Measurements from ENCODE around the gene HIRIP3.
A peak's percentile ranks its signal among the peaks of the same experiment; 100 is the strongest.

The HIRIP3 gene

DNA sequence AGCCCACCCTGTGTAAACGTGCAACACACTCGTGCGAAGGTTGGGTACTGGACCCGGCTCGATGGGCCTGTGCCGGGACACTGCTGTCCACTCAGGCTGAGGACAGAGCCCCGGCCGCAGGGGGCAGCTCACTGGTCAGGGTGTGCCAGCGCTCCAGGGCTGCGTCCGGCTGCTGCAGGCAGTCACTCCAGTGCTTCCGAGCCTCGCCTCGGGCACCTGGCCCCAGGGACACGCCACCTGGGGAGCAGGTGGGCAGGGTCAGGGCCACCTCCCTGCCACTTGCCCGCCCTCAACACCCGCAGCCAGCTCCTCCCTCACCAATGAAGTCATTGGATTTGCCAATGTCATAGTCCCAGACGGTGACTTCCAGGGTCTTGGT is 10.7 kb upstream of the HIRIP3 start:
- H3K79me2 ChIP-seq (ENCODE audit: low read length), result no peaks in the 10 kb centered on the region
- H3K36me3 ChIP-seq (replicated peaks; ENCODE audit: insufficient read depth, low read length), result no peaks in the 10 kb centered on the region
- H3K9ac ChIP-seq (ENCODE audit: low read length), result no peak overlapping the region
- H2AFZ ChIP-seq (ENCODE audit: low read length), result no peak overlapping the region
- peaks cover 32% of the 10 kb centered on the region for H3K27me3 ChIP-seq (replicated peaks; ENCODE audit: insufficient read depth, low read length)
- H3K9me2 ChIP-seq (replicated peaks; ENCODE audit: insufficient read depth, low read length), result no peaks in the 10 kb centered on the region
- H3K9me3 ChIP-seq (replicated peaks; ENCODE audit: insufficient read depth, low read length), result no peaks in the 10 kb centered on the region
- no peak overlapping the region for H3K4me2 ChIP-seq (ENCODE audit: low read depth, low read length)
- TF ChIP-seq, protein P1, sequence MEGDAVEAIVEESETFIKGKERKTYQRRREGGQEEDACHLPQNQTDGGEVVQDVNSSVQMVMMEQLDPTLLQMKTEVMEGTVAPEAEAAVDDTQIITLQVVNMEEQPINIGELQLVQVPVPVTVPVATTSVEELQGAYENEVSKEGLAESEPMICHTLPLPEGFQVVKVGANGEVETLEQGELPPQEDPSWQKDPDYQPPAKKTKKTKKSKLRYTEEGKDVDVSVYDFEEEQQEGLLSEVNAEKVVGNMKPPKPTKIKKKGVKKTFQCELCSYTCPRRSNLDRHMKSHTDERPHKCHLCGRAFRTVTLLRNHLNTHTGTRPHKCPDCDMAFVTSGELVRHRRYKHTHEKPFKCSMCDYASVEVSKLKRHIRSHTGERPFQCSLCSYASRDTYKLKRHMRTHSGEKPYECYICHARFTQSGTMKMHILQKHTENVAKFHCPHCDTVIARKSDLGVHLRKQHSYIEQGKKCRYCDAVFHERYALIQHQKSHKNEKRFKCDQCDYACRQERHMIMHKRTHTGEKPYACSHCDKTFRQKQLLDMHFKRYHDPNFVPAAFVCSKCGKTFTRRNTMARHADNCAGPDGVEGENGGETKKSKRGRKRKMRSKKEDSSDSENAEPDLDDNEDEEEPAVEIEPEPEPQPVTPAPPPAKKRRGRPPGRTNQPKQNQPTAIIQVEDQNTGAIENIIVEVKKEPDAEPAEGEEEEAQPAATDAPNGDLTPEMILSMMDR (IDR thresholded peaks at IDR 0.05; ENCODE audit: low read length), result no peak
- no peak for TF ChIP-seq EZH2 (optimal IDR thresholded peaks at IDR 0.05; ENCODE audit: low read depth, low read length)
- no peak for TF ChIP-seq EZH2phosphoT487 (IDR thresholded peaks at IDR 0.05; ENCODE audit: low read length)
- no peak overlapping the region for H3K4me3 ChIP-seq (ENCODE audit: low read length)
- DNase-seq, result no peak
- no peak overlapping the region for H3K27ac ChIP-seq (ENCODE audit: low read length)
- H3F3A ChIP-seq (ENCODE audit: insufficient read depth, low read length), result no peaks in the 10 kb centered on the region
- no peaks in the 10 kb centered on the region for H4K20me1 ChIP-seq (ENCODE audit: insufficient read depth, low read length)
- no peaks in the 10 kb centered on the region for H3K4me1 ChIP-seq (ENCODE audit: low read length)

DNA sequence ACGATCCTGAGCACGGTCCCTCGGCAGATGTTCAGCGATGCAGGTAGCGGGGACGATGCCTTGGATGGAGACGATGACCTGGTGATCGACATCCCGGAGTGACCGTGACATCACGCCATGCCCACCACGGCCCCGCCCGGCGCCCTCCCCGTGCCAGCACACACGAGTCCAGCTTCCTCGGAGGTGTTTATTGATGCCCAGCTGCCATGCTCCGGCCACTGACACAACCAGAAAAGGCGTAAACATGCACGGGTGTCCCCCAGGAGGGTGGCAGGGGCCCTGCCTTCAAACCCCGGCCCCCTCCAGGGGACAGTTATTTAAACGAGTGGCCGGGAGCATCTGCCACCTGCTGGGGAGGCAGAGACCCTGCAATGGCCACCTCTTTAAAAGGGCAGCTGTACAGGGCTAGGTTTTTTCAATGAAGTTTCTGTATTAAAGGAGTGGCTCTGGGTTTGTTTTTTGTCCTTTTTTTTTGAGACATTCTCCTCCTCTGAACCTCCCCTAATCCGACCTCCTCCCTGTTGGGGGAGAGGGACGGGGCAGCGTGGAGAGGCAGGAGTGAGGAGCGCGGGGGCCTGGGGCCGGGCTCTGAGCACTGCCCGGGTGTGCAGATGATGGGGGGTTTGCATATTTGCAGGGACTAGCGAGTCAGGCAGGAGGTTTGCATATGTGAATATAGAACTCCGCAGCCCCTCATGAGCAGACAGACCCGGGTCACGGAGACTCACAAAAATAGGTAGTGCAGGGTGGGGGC is 10.1 kb upstream of the HIRIP3 start:
- H3K27ac ChIP-seq (ENCODE audit: low read length), result no peak overlapping the region
- DNase-seq, result peak; percentile 45

DNA sequence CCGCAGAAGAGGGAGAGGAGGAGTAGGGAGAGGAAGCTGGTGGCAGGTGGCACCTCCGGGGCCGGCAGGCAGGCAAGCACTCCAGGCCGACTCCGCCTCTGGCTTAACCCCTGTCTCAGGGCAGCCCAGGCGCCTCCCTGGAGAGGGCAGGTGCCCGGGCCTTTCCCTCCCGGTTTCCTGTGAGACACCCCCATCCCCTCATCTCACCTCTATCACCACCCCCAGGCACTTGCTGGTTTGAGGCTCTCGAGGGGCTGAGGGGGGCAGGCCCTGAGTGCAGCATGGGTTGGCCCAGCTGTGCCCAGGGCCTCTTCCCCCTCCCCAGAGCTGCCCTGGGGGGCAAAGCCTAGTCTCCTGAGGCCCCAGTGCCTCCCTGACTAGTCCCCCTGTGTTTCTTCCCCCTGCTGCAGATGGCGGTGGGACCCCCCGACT is 9.4 kb upstream of the HIRIP3 start:
- H3K79me2 ChIP-seq (ENCODE audit: low read length), result no peaks in the 10 kb centered on the region
- H3K4me1 ChIP-seq (ENCODE audit: low read length), result no peaks in the 10 kb centered on the region
- H3F3A ChIP-seq (ENCODE audit: insufficient read depth, low read length), result no peaks in the 10 kb centered on the region
- H2AFZ ChIP-seq (ENCODE audit: low read length), result no peak overlapping the region
- H4K20me1 ChIP-seq (ENCODE audit: insufficient read depth, low read length), result no peaks in the 10 kb centered on the region
- DNase-seq, result no peak
- H3K36me3 ChIP-seq (replicated peaks; ENCODE audit: insufficient read depth, low read length), result no peaks in the 10 kb centered on the region
- no peak overlapping the region for H3K27ac ChIP-seq (ENCODE audit: low read length)
- no peaks in the 10 kb centered on the region for H3K9me2 ChIP-seq (replicated peaks; ENCODE audit: insufficient read depth, low read length)
- TF ChIP-seq EZH2phosphoT487 (IDR thresholded peaks at IDR 0.05; ENCODE audit: low read length) (no peak), EZH2 (optimal IDR thresholded peaks at IDR 0.05; ENCODE audit: low read depth, low read length) (no peak)
- TF ChIP-seq, protein P1 (IDR thresholded peaks at IDR 0.05; ENCODE audit: low read length), result no peak
- H3K9me3 ChIP-seq (replicated peaks; ENCODE audit: insufficient read depth, low read length), result no peaks in the 10 kb centered on the region
- H3K27me3 ChIP-seq (replicated peaks; ENCODE audit: insufficient read depth, low read length), result peaks cover 21% of the 10 kb centered on the region
- H3K4me2 ChIP-seq (ENCODE audit: low read depth, low read length), result no peak overlapping the region
- no peak overlapping the region for H3K4me3 ChIP-seq (ENCODE audit: low read length)
- no peak overlapping the region for H3K9ac ChIP-seq (ENCODE audit: low read length)

More for the DNA sequence above, 10.1 kb upstream of the HIRIP3 start:
- Histone ChIP-seq H3K27me3 (replicated peaks; ENCODE audit: insufficient read depth, low read length) (peaks cover 28% of the 10 kb centered on the region), H3K79me2 (ENCODE audit: low read length) (no peaks in the 10 kb centered on the region), H3K4me3 (ENCODE audit: low read length) (no peak overlapping the region), H3K4me2 (ENCODE audit: low read depth, low read length) (no peak overlapping the region), H3K9me3 (replicated peaks; ENCODE audit: insufficient read depth, low read length) (no peaks in the 10 kb centered on the region), H3K36me3 (replicated peaks; ENCODE audit: insufficient read depth, low read length) (no peaks in the 10 kb centered on the region), H3F3A (ENCODE audit: insufficient read depth, low read length) (no peaks in the 10 kb centered on the region), H3K4me1 (ENCODE audit: low read length) (no peaks in the 10 kb centered on the region), H3K9me2 (replicated peaks; ENCODE audit: insufficient read depth, low read length) (no peaks in the 10 kb centered on the region), H2AFZ (ENCODE audit: low read length) (no peak overlapping the region), H4K20me1 (ENCODE audit: insufficient read depth, low read length) (no peaks in the 10 kb centered on the region), H3K9ac (ENCODE audit: low read length) (no peak overlapping the region)
- TF ChIP-seq EZH2 (optimal IDR thresholded peaks at IDR 0.05; ENCODE audit: low read depth, low read length), result no peak
- TF ChIP-seq, protein P1 (IDR thresholded peaks at IDR 0.05; ENCODE audit: low read length), result peak; percentile 76
- TF ChIP-seq EZH2phosphoT487 (IDR thresholded peaks at IDR 0.05; ENCODE audit: low read length), result no peak
